Heart right ventricle (tissue), 16 donors: ENCODE results near the gene GPX8. TPM values are rescaled to one million over a fixed set of nuclear protein-coding genes. Genes with fewer than 3 reads are reported as not detected.

Experiments
- ATAC-seq, 8 donors: fragments of 200-7000 bp; cut with Tn5 transposase; one replicate each; pipeline ENCODE4 v1.9.1; 2020; ENCODE audit warnings: mild to moderate bottlenecking in 8 of 8, moderate library complexity in 8 of 8, moderate number of reproducible peaks in 1 of 8
- DNase-seq, 2 donors: peaks; one replicate each; pipeline ENCODE4 v3.0.0-alpha.2; 2020
- H3K27ac ChIP-seq, 10 donors: fragments of 200-600 bp; sonication (generic) in 2 of 10; one replicate each; pipeline versions ENCODE4 v1.5.0 to v1.8.0; 2020 to 2022; ENCODE audit warnings: mild to moderate bottlenecking in 3 of 10
- H3K27me3 ChIP-seq, 7 donors: fragments of 200-600 bp; one replicate each; pipeline ENCODE4 v1.8.0; 2021 to 2022; ENCODE audit warnings: mild to moderate bottlenecking in 2 of 7
- H3K36me3 ChIP-seq, 9 donors: fragments of 200-600 bp; sonication (generic) in 1 of 9; one replicate each; pipeline versions ENCODE4 v1.5.0 to v1.8.0; 2020 to 2022; ENCODE audit warnings: mild to moderate bottlenecking in 2 of 9
- H3K4me1 ChIP-seq, 9 donors: fragments of 200-600 bp; sonication (generic) in 1 of 9; one replicate each; pipeline versions ENCODE4 v1.5.0 to v1.8.0; 2020 to 2022; ENCODE audit warnings: mild to moderate bottlenecking in 4 of 9
- H3K4me3 ChIP-seq, 10 donors: fragments of 200-600 bp; sonication (generic) in 2 of 10; one replicate each; pipeline versions ENCODE4 v1.5.0 to v1.8.0; 2020 to 2022; ENCODE audit warnings: mild to moderate bottlenecking in 7 of 10, moderate library complexity in 2 of 10
- H3K9me3 ChIP-seq, 11 donors: fragments of 200-600 bp in 10 of 11; sonication (generic) in 2 of 11; one replicate each; pipeline versions ENCODE4 v1.5.0 to v1.8.0; 2013 to 2022; ENCODE audit warnings: mild to moderate bottlenecking in 2 of 11, control low read depth in 1 of 11, moderate library complexity in 1 of 11
- WGBS, 2 donors: extraction: QIAGEN DNeasy Blood & Tissue Kit; methylation state at CpG; one replicate each; pipeline ENCODE4 v1.1.7; 2013; ENCODE audit warnings: inconsistent platforms in 1 of 2; 5-methylcytosine and 5-hydroxymethylcytosine counted together
- intact Hi-C, 10 donors: fragments of 100-400 bp; cut with DNase I; formaldehyde crosslinking; loops; one replicate each; pipeline versions ENCODE4 v1.11.1 to v1.14.2; 2022
- polyA plus RNA-seq, 2 donors: library from polyadenylated mRNA; stranded (reverse); fragments of 200-250 nt; gene quantifications; one replicate each; pipeline ENCODE4 v1.2.3, GENCODE V29; 2013
- total RNA-seq, 10 donors: library from RNA; stranded (reverse); fragmentation: NEBNext Ultra II Directional in 3 of 10; extraction: Animal tissue kit (Norgen Biotek cat#: 25700) in 3 of 10; gene quantifications; one replicate each; pipeline versions ENCODE4 v1.2.1 to v1.2.4, GENCODE V29; 2021 to 2023
- TF ChIP-seq, protein P1 (sequence below), 9 donors: fragments of 200-600 bp; sonication (generic) in 2 of 9; IDR thresholded peaks; one replicate each; pipeline versions ENCODE4 v1.5.0 to v1.8.0; 2021 to 2022; ENCODE audit warnings: antibody characterized with exemption in 9 of 9, mild to moderate bottlenecking in 5 of 9, moderate library complexity in 1 of 9
- donor health status: Arrhythmogenic right ventricular cardiomyopathy.
- donor health status: ischemic (EF 13 %, LVEDD 7.1; RV severe dilation, severe dysfunction).
- donor health status: healthy with polysubstance abuse.
- donor health status: DM: no; HTN: yes; CAD: no.
- donor health status: DM: no; HTN: no; CAD: no.
- donor health status: ischemic (EF 25% LVEDD 6.9; RV normal size, moderate dysfunction).
- donor health status: ischemic (EF 25% LVEDD 5.7; RV mildly dilated, moderate dysfunction).
- donor health status: healthy.
- donor health status: DM: yes; HTN: yes; CAD: no.
- donor health status: Ischemic cardiomyopathy.
- donor health status: ischemic (EF 35%, LVEDD 5.7; RV mildly dilated, moderate dysfunction).
- donor health status: nonischemic (EF 11% LVEDD 7.7; RV severe dilation, severe dysfunction).
- donor health status: DM: yes; HTN: yes; CAD: no.
- donor health status: PGD.
- donor health status: ischemic (EF 29% LVEDD 5.4; RV normal size, mild dysfunction).
- donor health status: nonischemic (EF 23%, LVEDD 6.1; RV moderate dilation, normal function).

Gene GPX8
- total and polyA plus RNA-seq, 12 donors = 3.0 to 13.5 (median 6.0) TPM

DNA sequence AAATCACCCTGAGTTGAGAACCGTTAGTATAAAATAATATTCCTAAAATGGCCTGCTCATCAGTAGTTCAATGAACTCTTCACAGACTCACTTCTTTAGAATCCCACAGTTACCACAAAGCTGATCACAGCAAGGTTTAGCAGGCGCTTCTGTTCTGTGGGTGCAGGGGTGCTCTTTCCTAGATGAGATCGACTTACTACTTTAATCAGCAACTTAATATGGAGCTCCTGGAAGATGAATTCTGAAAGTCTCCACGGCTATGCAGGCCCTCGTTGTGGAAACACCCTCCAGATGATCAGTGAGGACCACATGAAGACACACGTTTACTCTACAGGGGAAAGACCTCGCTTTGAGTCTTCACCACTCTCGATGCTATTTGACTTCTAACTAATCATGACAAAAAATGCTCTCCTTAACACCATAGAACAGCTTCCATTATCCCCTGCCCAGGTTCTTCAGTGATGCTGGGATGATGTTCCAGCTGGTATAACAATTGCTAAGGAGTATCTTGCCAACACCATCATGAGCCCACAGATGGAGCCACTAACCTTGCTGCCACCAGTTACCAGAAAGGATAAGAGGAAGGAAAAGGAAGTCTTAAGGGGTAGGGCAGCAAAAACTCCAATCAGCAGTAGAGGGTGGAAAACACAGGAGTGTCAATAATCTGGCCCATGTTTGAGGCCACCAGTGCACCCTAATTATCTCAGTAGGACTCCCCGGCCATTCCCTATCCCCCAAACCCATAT, 17.9 kb upstream of the GPX8 start:
- Histone ChIP-seq H3K4me3 (no peak overlapping the region), H3K4me1 (peaks cover 0 to 7% (median 0%) of the 10 kb centered on the region in 9 donors), H3K27me3 (peaks cover 0 to 46% (median 16%) of the 10 kb centered on the region in 7 donors), H3K36me3 (no peaks in the 10 kb centered on the region), H3K27ac (no peak overlapping the region), H3K9me3 (no peaks in the 10 kb centered on the region)
- WGBS, 2 donors = 92% methylated on average over 9 of the region's 9 CpGs
- no peak for ATAC-seq
- intact Hi-C loops = loop anchor here in 4 of 10 donors (2.0 to 10.0 kb wide), 4 partner anchors 197 to 237 kb away; no protein-coding TSS in a partner anchor
- DNase-seq = no peak
- TF ChIP-seq, protein P1, sequence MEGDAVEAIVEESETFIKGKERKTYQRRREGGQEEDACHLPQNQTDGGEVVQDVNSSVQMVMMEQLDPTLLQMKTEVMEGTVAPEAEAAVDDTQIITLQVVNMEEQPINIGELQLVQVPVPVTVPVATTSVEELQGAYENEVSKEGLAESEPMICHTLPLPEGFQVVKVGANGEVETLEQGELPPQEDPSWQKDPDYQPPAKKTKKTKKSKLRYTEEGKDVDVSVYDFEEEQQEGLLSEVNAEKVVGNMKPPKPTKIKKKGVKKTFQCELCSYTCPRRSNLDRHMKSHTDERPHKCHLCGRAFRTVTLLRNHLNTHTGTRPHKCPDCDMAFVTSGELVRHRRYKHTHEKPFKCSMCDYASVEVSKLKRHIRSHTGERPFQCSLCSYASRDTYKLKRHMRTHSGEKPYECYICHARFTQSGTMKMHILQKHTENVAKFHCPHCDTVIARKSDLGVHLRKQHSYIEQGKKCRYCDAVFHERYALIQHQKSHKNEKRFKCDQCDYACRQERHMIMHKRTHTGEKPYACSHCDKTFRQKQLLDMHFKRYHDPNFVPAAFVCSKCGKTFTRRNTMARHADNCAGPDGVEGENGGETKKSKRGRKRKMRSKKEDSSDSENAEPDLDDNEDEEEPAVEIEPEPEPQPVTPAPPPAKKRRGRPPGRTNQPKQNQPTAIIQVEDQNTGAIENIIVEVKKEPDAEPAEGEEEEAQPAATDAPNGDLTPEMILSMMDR (IDR thresholded peaks at IDR 0.05) = no peak

DNA sequence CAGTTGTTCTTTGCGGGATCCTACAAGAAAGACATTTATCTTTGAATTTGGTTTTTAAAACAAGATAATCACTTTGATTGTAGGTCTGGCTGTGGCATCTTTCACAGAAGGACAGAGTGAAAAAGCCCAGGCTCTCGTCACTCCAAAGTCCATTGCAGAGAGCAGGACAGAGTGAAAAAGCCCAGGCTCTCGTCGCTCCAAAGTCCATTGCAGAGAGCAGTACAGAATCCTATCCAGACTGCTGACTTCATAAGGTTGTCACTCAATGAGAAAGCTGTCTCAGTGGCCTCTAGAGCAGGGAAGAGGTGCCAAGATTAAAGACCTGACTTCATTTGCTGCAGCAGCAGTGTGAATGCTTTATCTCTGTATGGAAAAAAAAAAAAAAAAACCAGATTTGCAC, 16.3 kb upstream of the GPX8 start:
- Histone ChIP-seq H3K9me3 (no peaks in the 10 kb centered on the region), H3K27me3 (peaks cover 0 to 43% (median 19%) of the 10 kb centered on the region in 7 donors), H3K4me1 (peaks cover 0 to 7% (median 0%) of the 10 kb centered on the region in 9 donors), H3K4me3 (no peak overlapping the region), H3K36me3 (no peaks in the 10 kb centered on the region), H3K27ac (no peak overlapping the region)
- ATAC-seq = no peak
- 24 to 30% methylated on average over 4 of the region's 4 CpGs for whole genome bisulfite sequencing, 2 donors
- no peak for DNase-seq
- intact Hi-C loops = loop anchor here in 4 of 10 donors (2.0 to 10.0 kb wide), 4 partner anchors 199 to 239 kb away; no protein-coding TSS in a partner anchor
- TF ChIP-seq, protein P1 (IDR thresholded peaks at IDR 0.05) = no peak

DNA sequence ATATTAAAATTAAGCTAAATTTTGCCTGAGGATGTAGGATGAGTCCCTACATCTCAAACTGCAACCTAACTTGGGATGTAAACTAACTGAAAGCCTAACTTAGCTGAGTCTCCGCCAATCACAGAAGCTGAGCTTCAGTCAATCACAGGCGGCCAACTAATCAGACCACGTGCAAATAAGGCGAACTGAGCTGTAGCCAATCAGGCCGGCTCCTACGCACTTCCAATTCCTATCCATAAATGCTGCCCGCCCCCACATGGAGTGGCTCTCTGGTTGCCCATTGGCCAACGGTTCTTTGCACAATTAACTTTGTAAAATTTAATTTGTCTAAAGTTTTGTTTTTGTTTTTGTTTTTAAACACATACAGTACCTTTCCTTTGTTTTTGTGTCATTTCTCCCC, 13.9 kb upstream of the GPX8 start:
- no peak for DNase-seq
- no peaks in the 10 kb centered on the region for H3K36me3 ChIP-seq
- peaks cover 0 to 7% (median 0%) of the 10 kb centered on the region in 9 donors for H3K4me1 ChIP-seq
- intact Hi-C loops = loop anchor here (1.0 to 10.0 kb wide), 9 partner anchors 199 to 241 kb away; no protein-coding TSS in a partner anchor
- 75 to 82% methylated on average over 8 of the region's 8 CpGs for WGBS, 2 donors
- no peak overlapping the region for H3K27ac ChIP-seq
- ATAC-seq = no peak
- H3K9me3 ChIP-seq = no peaks in the 10 kb centered on the region
- H3K27me3 ChIP-seq = peaks cover 0 to 35% (median 22%) of the 10 kb centered on the region in 7 donors
- TF ChIP-seq, protein P1 (IDR thresholded peaks at IDR 0.05) = no peak
- no peak overlapping the region for H3K4me3 ChIP-seq

DNA sequence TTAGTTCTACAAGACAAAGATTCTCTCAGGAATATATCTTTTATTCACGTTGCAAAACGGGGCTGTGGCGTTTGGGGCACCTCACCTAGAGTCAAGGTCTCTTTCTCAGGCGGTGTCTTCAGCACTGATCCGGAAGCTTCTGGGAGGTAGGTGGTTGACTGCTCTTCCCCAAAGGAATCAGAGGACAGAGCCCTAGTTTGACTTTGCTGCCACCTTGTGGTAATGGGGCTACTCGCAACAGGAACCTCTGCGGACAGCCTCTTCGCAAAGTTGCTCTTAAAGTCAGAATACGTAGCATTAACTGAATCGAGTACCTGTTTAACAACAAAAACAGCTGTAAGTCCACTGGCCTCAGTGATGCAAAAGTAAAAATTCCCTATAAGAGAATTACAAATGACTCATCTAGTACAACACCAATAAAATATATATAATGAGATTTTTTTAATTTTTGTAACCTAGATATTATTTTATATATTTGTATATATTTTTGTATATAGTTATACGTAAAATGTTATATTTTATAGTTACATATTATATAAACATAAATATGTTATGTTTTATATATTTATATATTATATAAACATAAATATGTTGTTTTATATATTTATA, 13.3 kb upstream of the GPX8 start:
- TF ChIP-seq, protein P1 (IDR thresholded peaks at IDR 0.05) = peak; percentile 76 to 98 (median 96)
- Histone ChIP-seq H3K4me3 (no peak overlapping the region), H3K27me3 (peaks cover 0 to 40% (median 24%) of the 10 kb centered on the region in 7 donors), H3K27ac (no peak overlapping the region), H3K9me3 (no peaks in the 10 kb centered on the region), H3K4me1 (peaks cover 0 to 7% (median 0%) of the 10 kb centered on the region in 9 donors), H3K36me3 (no peaks in the 10 kb centered on the region)
- ATAC-seq (peak in 7 of 8 donors; percentile 58 to 93 (median 78)), DNase-seq (peak; percentile 45 to 76)
- intact Hi-C loops = loop anchor here (1.0 to 10.0 kb wide), 9 partner anchors 199 to 242 kb away; no protein-coding TSS in a partner anchor
- 8 to 10% methylated on average over 11 of the region's 11 CpGs for WGBS, 2 donors
